HG02623 (cell line): Measurements from ENCODE around the gene TBC1D1.

Source experiments
- ATAC-seq: cut with Tn5 transposase; IDR thresholded peaks from one replicate; pipeline ENCODE4 v1.9.1; 2021; ENCODE audit warnings: moderate library complexity; ENCODE audit not compliant: unreplicated experiment

Gene TBC1D1

GRCh38 chr4:37890801-37891259 is at the start of gene TBC1D1:
TBC1D1 (plus strand) TSS chr4:37891084; CDS start chr4:37902096, 11,012 bp downstream.
- peak; percentile 25 for ATAC-seq

- no peak for ATAC-seq
Observed at GRCh38 chr4:37844204-37844603, 46.7 kb upstream of the TBC1D1 start.

- no peak for ATAC-seq
Observed at GRCh38 chr4:37845201-37845600, 45.7 kb upstream of the TBC1D1 start.

- no peak for ATAC-seq
Observed at GRCh38 chr4:37847311-37847884, 43.5 kb upstream of the TBC1D1 start.

- no peak for ATAC-seq
Observed at GRCh38 chr4:37852376-37852775, 38.5 kb upstream of the TBC1D1 start.

- ATAC-seq: no peak
Observed at GRCh38 chr4:37858112-37858511, 32.8 kb upstream of the TBC1D1 start.

- ATAC-seq: no peak
Observed at GRCh38 chr4:37858872-37859271, 32.0 kb upstream of the TBC1D1 start.

- ATAC-seq: no peak
Observed at GRCh38 chr4:37860266-37860665, 30.6 kb upstream of the TBC1D1 start.

- no peak for ATAC-seq
Observed at GRCh38 chr4:37862961-37863360, 27.9 kb upstream of the TBC1D1 start.

- ATAC-seq: no peak
Observed at GRCh38 chr4:37864786-37865185, 26.1 kb upstream of the TBC1D1 start.

GRCh38 chr4:37865450-37865849 is 25.4 kb upstream of the TBC1D1 start:
- no peak for ATAC-seq

- ATAC-seq: no peak
Observed at GRCh38 chr4:37867102-37867501, 23.8 kb upstream of the TBC1D1 start.

- ATAC-seq: no peak
Observed at GRCh38 chr4:37868238-37868637, 22.6 kb upstream of the TBC1D1 start.

GRCh38 chr4:37872310-37872988 is 18.4 kb upstream of the TBC1D1 start:
- peak; percentile 57 for ATAC-seq

GRCh38 chr4:37873386-37873785 is 17.5 kb upstream of the TBC1D1 start:
- ATAC-seq: no peak

GRCh38 chr4:37876156-37876555 is 14.7 kb upstream of the TBC1D1 start:
- no peak for ATAC-seq

- ATAC-seq: no peak
Observed at GRCh38 chr4:37879365-37879764, 11.5 kb upstream of the TBC1D1 start.

- ATAC-seq: no peak
Observed at GRCh38 chr4:37881811-37882210, 9.1 kb upstream of the TBC1D1 start.

- no peak for ATAC-seq
Observed at GRCh38 chr4:37882665-37883296, 8.1 kb upstream of the TBC1D1 start.

GRCh38 chr4:37884855-37885487 is 5.9 kb upstream of the TBC1D1 start:
- no peak for ATAC-seq

GRCh38 chr4:37885496-37885895 is 5.4 kb upstream of the TBC1D1 start:
- no peak for ATAC-seq
